CD14-positive monocyte (primary cell): ENCODE data around the gene SYNE2. TPM values are rescaled to one million over a fixed set of nuclear protein-coding genes. Genes with fewer than 3 reads are reported as not detected.

ENCODE experiments used
- DNase-seq, 3 donors: peaks; one replicate each; pipeline ENCODE4 v3.0.0-alpha.2; 2011 to 2022
- H2AFZ ChIP-seq: 2 replicates; pipeline ENCODE4 v1.6.0; 2012; ENCODE audit warnings: mild to moderate bottlenecking, low read depth, low read length, inconsistent platforms; ENCODE audit not compliant: insufficient read depth, poor library complexity, severe bottlenecking
- H3K27ac ChIP-seq, 2 donors: 1 replicate in 1 of 2; 2 replicates in 1 of 2; pipeline ENCODE4 v1.5.1; 2012 to 2013; ENCODE audit warnings: low read length in 2 of 2, control low read depth in 1 of 2, inconsistent platforms in 1 of 2, low read depth in 1 of 2, mild to moderate bottlenecking in 1 of 2
- H3K27me3 ChIP-seq, 2 donors: one replicate each; pipeline versions ENCODE4 v1.6.0 to v1.6.1; 2011 to 2013; ENCODE audit warnings: low read length in 2 of 2; ENCODE audit not compliant: control insufficient read depth in 2 of 2, insufficient read depth in 2 of 2
- H3K36me3 ChIP-seq, 2 donors: replicated peaks in 1 of 2; 1 replicate in 1 of 2; 2 replicates in 1 of 2; pipeline versions ENCODE4 v1.5.1 to v1.6.1; 2012 to 2013; ENCODE audit warnings: low read length in 2 of 2, control low read depth in 1 of 2, inconsistent platforms in 1 of 2, mild to moderate bottlenecking in 1 of 2; ENCODE audit not compliant: insufficient read depth in 2 of 2, control insufficient read depth in 1 of 2
- H3K4me1 ChIP-seq, 2 donors: 1 replicate in 1 of 2; 2 replicates in 1 of 2; pipeline versions ENCODE4 v1.5.1 to v1.6.1; 2012 to 2013; ENCODE audit warnings: low read length in 2 of 2, control low read depth in 1 of 2, inconsistent platforms in 1 of 2, mild to moderate bottlenecking in 1 of 2, moderate library complexity in 1 of 2; ENCODE audit not compliant: insufficient read depth in 2 of 2, control insufficient read depth in 1 of 2
- H3K4me2 ChIP-seq: replicated peaks from 2 replicates; pipeline ENCODE3; 2012; ENCODE audit warnings: low read length, moderate library complexity, mild to moderate bottlenecking; ENCODE audit not compliant: poor library complexity, severe bottlenecking; ENCODE audit errors: extremely low read depth
- H3K4me3 ChIP-seq, 3 experiments: fragments of 200-600 bp in 1 of 3; sonication (generic) in 1 of 3; replicated peaks in 1 of 3; 1 replicate in 2 of 3; 2 replicates in 1 of 3; pipeline ENCODE4 v1.5.1; 2011 to 2013; ENCODE audit warnings: low read length in 3 of 3, mild to moderate bottlenecking in 3 of 3, control low read depth in 2 of 3, low read depth in 2 of 3, inconsistent platforms in 1 of 3, moderate library complexity in 1 of 3
- H3K79me2 ChIP-seq: 2 replicates; pipeline ENCODE4 v1.6.0; 2012; ENCODE audit warnings: mild to moderate bottlenecking, control low read depth, inconsistent platforms, low read length, moderate library complexity; ENCODE audit not compliant: insufficient read depth
- H3K9ac ChIP-seq: 2 replicates; pipeline ENCODE4 v1.6.0; 2017; ENCODE audit warnings: low read length, mild to moderate bottlenecking; ENCODE audit not compliant: insufficient read depth, poor library complexity, severe bottlenecking
- H3K9me3 ChIP-seq, 2 donors: replicated peaks in 1 of 2; 1 replicate in 1 of 2; 2 replicates in 1 of 2; pipeline versions ENCODE4 v1.5.1 to v1.6.1; 2012 to 2013; ENCODE audit warnings: low read length in 2 of 2, control low read depth in 1 of 2; ENCODE audit not compliant: control insufficient read depth in 1 of 2, insufficient read depth in 1 of 2
- H4K20me1 ChIP-seq: 2 replicates; pipeline ENCODE4 v1.6.0; 2012; ENCODE audit warnings: mild to moderate bottlenecking, low read length, control low read depth, moderate library complexity; ENCODE audit not compliant: insufficient read depth
- H3K27ac Mint-ChIP-seq, 7 donors: one replicate each; pipeline ENCODE4 v1.8.0; 2020; ENCODE audit warnings: mild to moderate bottlenecking in 7 of 7, mixed read lengths in 7 of 7, moderate library complexity in 6 of 7, inconsistent platforms in 2 of 7
- H3K27me3 Mint-ChIP-seq, 3 donors: one replicate each; pipeline ENCODE4 v1.8.0; 2021 to 2022; ENCODE audit warnings: low read depth in 3 of 3, mild to moderate bottlenecking in 3 of 3, mixed read lengths in 3 of 3, moderate library complexity in 3 of 3, inconsistent platforms in 1 of 3
- H3K36me3 Mint-ChIP-seq, 2 donors: one replicate each; pipeline ENCODE4 v1.8.0; 2020; ENCODE audit warnings: mixed read lengths in 2 of 2, inconsistent platforms in 1 of 2, mild to moderate bottlenecking in 1 of 2
- H3K4me1 Mint-ChIP-seq: one replicate; pipeline ENCODE4 v1.8.0; 2020; ENCODE audit warnings: mild to moderate bottlenecking, mixed read lengths
- H3K4me3 Mint-ChIP-seq, 2 donors: one replicate each; pipeline ENCODE4 v1.8.0; 2020; ENCODE audit warnings: mild to moderate bottlenecking in 2 of 2, mixed read lengths in 2 of 2, moderate library complexity in 1 of 2
- H3K9me3 Mint-ChIP-seq, 7 donors: one replicate each; pipeline ENCODE4 v1.8.0; 2020 to 2022; ENCODE audit warnings: mixed read lengths in 7 of 7, mild to moderate bottlenecking in 6 of 7, moderate library complexity in 6 of 7, inconsistent platforms in 2 of 7
- WGBS: methylation state at CpG from one replicate; pipeline ENCODE4 v1.1.5; 2013; ENCODE audit warnings: missing lambda C conversion rate; ENCODE audit not compliant: insufficient coverage; 5-methylcytosine and 5-hydroxymethylcytosine counted together
- intact Hi-C, 2 donors: fragments of 100-400 bp; cut with micrococcal nuclease; formaldehyde crosslinking; loops; one replicate each; pipeline versions ENCODE4 v1.15.0 to v1.15.1; 2023
- polyA plus RNA-seq, 3 donors: library from polyadenylated mRNA; depleted of rRNA in 1 of 3; unstranded in 2 of 3; stranded (reverse) in 1 of 3; fragments of 300-500 nt in 2 of 3; fragments of >200 nt in 1 of 3; fragmentation: Illumina TruSeq in 2 of 3; gene quantifications; 1 replicate in 2 of 3; 2 replicates in 1 of 3; pipeline ENCODE4 v1.2.3, GENCODE V29; 2012 to 2021
- TF ChIP-seq, protein P1 (sequence below): fragments of 200-600 bp; IDR thresholded peaks from one replicate; pipeline ENCODE4 v1.8.0; 2022; ENCODE audit warnings: antibody characterized with exemption, mild to moderate bottlenecking

Gene SYNE2
- polyA plus RNA-seq, 3 donors: 0.06 to 0.46 (median 0.44) TPM

DNA sequence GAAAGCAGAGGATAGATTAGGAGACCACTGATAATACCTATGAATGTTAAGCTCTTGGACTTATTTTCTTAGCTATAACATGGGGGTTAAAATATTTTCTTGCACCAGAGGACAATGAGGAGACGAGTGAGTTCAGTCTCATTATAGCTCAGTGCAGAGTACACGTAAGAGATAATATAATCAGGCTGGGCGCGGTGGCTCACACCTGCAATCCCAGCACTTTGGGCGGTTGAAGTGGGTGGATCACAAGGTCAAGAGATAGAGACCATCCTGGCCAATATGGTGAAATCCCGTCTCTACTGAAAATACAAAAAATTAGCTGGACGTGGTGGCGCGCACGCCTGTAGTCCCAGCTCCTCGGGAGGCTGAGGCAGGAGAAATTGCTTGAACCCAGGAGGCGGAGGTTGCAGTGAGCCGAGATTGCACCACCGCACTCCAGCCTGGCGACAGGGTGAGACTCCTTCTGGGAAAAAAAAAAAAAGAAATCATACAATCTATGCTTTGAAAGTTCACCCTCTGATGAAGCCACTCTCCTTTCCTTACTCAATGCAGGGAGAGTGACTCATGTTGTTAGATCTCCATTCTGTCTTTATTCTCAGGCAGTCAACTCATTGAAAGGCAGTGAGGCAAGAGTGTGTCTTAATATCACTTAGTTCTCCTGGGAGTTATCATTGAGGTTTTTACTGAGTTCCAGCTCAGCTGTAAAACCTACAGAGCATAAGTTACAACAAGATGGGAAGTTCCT, 134.2 kb downstream of the SYNE2 start:
- no peak overlapping the region for H3K4me2 ChIP-seq
- Mint-ChIP-seq H3K9me3 (peaks cover 0 to 4% (median 0%) of the 10 kb centered on the region in 7 donors), H3K4me1 (peaks cover 2% of the 10 kb centered on the region), H3K4me3 (no peak overlapping the region), H3K27ac (no peak overlapping the region), H3K27me3 (peaks cover 2 to 16% (median 2%) of the 10 kb centered on the region in 3 donors), H3K36me3 (no peaks in the 10 kb centered on the region)
- no peak overlapping the region for H3K27ac ChIP-seq
- H3K27me3 ChIP-seq: peaks cover 0 to 2% of the 10 kb centered on the region in 2 donors
- H3K4me1 ChIP-seq: no peaks in the 10 kb centered on the region
- no peak overlapping the region for H3K9ac ChIP-seq
- no peaks in the 10 kb centered on the region for H3K9me3 ChIP-seq
- no peak for DNase-seq
- no peak overlapping the region for H2AFZ ChIP-seq
- TF ChIP-seq, protein P1, sequence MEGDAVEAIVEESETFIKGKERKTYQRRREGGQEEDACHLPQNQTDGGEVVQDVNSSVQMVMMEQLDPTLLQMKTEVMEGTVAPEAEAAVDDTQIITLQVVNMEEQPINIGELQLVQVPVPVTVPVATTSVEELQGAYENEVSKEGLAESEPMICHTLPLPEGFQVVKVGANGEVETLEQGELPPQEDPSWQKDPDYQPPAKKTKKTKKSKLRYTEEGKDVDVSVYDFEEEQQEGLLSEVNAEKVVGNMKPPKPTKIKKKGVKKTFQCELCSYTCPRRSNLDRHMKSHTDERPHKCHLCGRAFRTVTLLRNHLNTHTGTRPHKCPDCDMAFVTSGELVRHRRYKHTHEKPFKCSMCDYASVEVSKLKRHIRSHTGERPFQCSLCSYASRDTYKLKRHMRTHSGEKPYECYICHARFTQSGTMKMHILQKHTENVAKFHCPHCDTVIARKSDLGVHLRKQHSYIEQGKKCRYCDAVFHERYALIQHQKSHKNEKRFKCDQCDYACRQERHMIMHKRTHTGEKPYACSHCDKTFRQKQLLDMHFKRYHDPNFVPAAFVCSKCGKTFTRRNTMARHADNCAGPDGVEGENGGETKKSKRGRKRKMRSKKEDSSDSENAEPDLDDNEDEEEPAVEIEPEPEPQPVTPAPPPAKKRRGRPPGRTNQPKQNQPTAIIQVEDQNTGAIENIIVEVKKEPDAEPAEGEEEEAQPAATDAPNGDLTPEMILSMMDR: no peak
- intact Hi-C loops: no loop called here
- H4K20me1 ChIP-seq: no peaks in the 10 kb centered on the region
- no peak overlapping the region for H3K4me3 ChIP-seq
- 97% methylated on average over 13 of the region's 15 CpGs for WGBS
- no peaks in the 10 kb centered on the region for H3K36me3 ChIP-seq
- H3K79me2 ChIP-seq: no peaks in the 10 kb centered on the region

DNA sequence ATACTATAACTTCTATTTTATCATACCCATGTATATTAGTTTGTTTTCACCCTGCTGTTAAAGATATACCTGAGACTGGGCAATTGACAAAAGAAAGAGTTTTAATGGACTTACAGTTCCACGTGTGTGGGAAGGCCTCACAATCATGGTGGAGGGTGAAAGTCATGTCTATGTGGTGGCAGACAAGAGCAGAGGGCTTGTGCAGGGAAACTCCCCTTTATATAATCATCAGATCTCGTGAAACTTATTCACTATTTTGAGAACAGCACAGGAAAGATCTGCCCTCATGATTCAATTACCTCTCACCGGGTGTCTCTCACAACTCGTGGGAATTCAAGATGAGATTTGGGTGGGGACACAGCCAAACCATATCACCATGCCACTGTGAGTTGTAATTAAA, 135.8 kb downstream of the SYNE2 start:
- Mint-ChIP-seq H3K9me3 (peaks cover 0 to 1% (median 0%) of the 10 kb centered on the region in 7 donors), H3K27ac (no peak overlapping the region), H3K4me3 (no peak overlapping the region), H3K27me3 (peaks cover 2 to 11% (median 2%) of the 10 kb centered on the region in 3 donors), H3K4me1 (peaks cover 3% of the 10 kb centered on the region), H3K36me3 (no peaks in the 10 kb centered on the region)
- H3K4me2 ChIP-seq: no peak overlapping the region
- intact Hi-C loops: no loop called here
- H3K4me3 ChIP-seq: no peak overlapping the region
- no peak overlapping the region for H2AFZ ChIP-seq
- H3K4me1 ChIP-seq: no peaks in the 10 kb centered on the region
- H3K79me2 ChIP-seq: no peaks in the 10 kb centered on the region
- DNase-seq: no peak
- no CpG with 5 or more reads among the region's 4 CpGs for WGBS
- H3K27ac ChIP-seq: no peak overlapping the region
- no peaks in the 10 kb centered on the region for H3K27me3 ChIP-seq
- H3K36me3 ChIP-seq: no peaks in the 10 kb centered on the region
- TF ChIP-seq, protein P1: no peak
- no peak overlapping the region for H3K9ac ChIP-seq
- H3K9me3 ChIP-seq: no peaks in the 10 kb centered on the region
- H4K20me1 ChIP-seq: no peaks in the 10 kb centered on the region
